ENCODE measurements around the gene PACSIN1. TPM values are rescaled to one million over a fixed set of nuclear protein-coding genes. Genes with fewer than 3 reads are reported as not detected.

The PACSIN1 gene
- total RNA-seq, 1 experiment from 2014 or later = 7.0 TPM

- Histone ChIP-seq H3K18ac (ENCODE audit: insufficient read length, low read depth, low read length) (no peak overlapping the region), H4K91ac (ENCODE audit: insufficient read length, low read depth, low read length) (no peak overlapping the region), H4K5ac (ENCODE audit: insufficient read length, low read depth, low read length) (no peak overlapping the region), H2BK120ac (ENCODE audit: low read depth, low read length, poor library complexity, severe bottlenecking) (no peak overlapping the region), H3K4ac (ENCODE audit: low read depth, low read length) (no peak overlapping the region), H2BK15ac (ENCODE audit: low read depth, low read length) (no peak overlapping the region), H3K4me2 (ENCODE audit: insufficient read depth, insufficient read length, low read length) (no peak overlapping the region), H3K23me2 (ENCODE audit: insufficient read length, low read depth, low read length, poor library complexity, severe bottlenecking) (no peaks in the 10 kb centered on the region), H3K23ac (ENCODE audit: insufficient read length, low read depth, low read length) (no peak overlapping the region), H2BK20ac (ENCODE audit: low read depth, low read length, poor library complexity, severe bottlenecking) (no peak overlapping the region), H3K27ac (ENCODE audit: insufficient read length, low read depth, low read length) (no peak overlapping the region), H2AFZ (ENCODE audit: low read length) (no peak overlapping the region), H4K8ac (replicated peaks; ENCODE audit: insufficient read length, low read depth, low read length) (no peak overlapping the region), H4K20me1 (ENCODE audit: control insufficient read depth, insufficient read depth, insufficient read length) (no peaks in the 10 kb centered on the region), H3K9ac (ENCODE audit: extremely low read depth, insufficient read length, low read length) (no peak overlapping the region), H3K79me2 (ENCODE audit: insufficient read depth, low read length) (no peaks in the 10 kb centered on the region), H2AK5ac (ENCODE audit: insufficient read length, low read length) (no peak overlapping the region), H3K9me3 (ENCODE audit: control insufficient read depth, low read depth, low read length) (no peaks in the 10 kb centered on the region), H2BK12ac (ENCODE audit: insufficient read length, low read depth, low read length) (no peak overlapping the region), H3K27me3 (ENCODE audit: insufficient read depth, low read length) (no peaks in the 10 kb centered on the region), H3T11ph (ENCODE audit: low read length) (no peak overlapping the region), H3K14ac (ENCODE audit: insufficient read depth, low read length) (no peak overlapping the region; the same call in 1 of the 2 replicates), H2BK5ac (ENCODE audit: insufficient read length, low read length) (no peak overlapping the region), H3K79me1 (ENCODE audit: insufficient read depth, low read depth, low read length, poor library complexity, severe bottlenecking) (no peaks in the 10 kb centered on the region), H3K4me1 (ENCODE audit: insufficient read depth, low read length) (no peaks in the 10 kb centered on the region), H3K56ac (ENCODE audit: insufficient read length, low read depth, low read length) (no peak overlapping the region)
- H3K9me3 Mint-ChIP-seq = no peaks in the 10 kb centered on the region
- no CpG with 5 or more reads among the region's 6 CpGs for WGBS (ENCODE audit: extremely low coverage, insufficient read length, low lambda C conversion rate)
- H3K36me3 Mint-ChIP-seq (ENCODE audit: insufficient read depth in 1 of 3, low read depth in 3 of 3) = peaks cover 0 to 3% (median 0%) of the 10 kb centered on the region in 3 experiments; a peak in 2 of 7 replicates
- no peak for TF ChIP-seq CTCF (conservative IDR thresholded peaks at IDR 0.05)
- H3K27ac Mint-ChIP-seq = no peak overlapping the region
- H3K27me3 Mint-ChIP-seq (ENCODE audit: low read depth) = no peaks in the 10 kb centered on the region; the same call in 1 of the 2 replicates
- no peak for DNase-seq
- H3K4me3 Mint-ChIP-seq = no peak overlapping the region
- H3K4me1 Mint-ChIP-seq = peaks cover 8 to 32% of the 10 kb centered on the region in 2 experiments
These were observed 68.3 kb downstream of the PACSIN1 start for GRCh38 chr6:34534146-34534545.
